CD14-positive monocyte (primary cell): ENCODE data around the gene FBXO10. TPM values are rescaled to one million over a fixed set of nuclear protein-coding genes. Genes with fewer than 3 reads are reported as not detected.

Experiments
- DNase-seq, 3 donors: peaks; one replicate each; pipeline ENCODE4 v3.0.0-alpha.2; 2011 to 2022
- H2AFZ ChIP-seq: 2 replicates; pipeline ENCODE4 v1.6.0; 2012; ENCODE audit warnings: mild to moderate bottlenecking, low read depth, low read length, inconsistent platforms; ENCODE audit not compliant: insufficient read depth, poor library complexity, severe bottlenecking
- H3K27ac ChIP-seq, 2 donors: 1 replicate in 1 of 2; 2 replicates in 1 of 2; pipeline ENCODE4 v1.5.1; 2012 to 2013; ENCODE audit warnings: low read length in 2 of 2, control low read depth in 1 of 2, inconsistent platforms in 1 of 2, low read depth in 1 of 2, mild to moderate bottlenecking in 1 of 2
- H3K27me3 ChIP-seq, 2 donors: one replicate each; pipeline versions ENCODE4 v1.6.0 to v1.6.1; 2011 to 2013; ENCODE audit warnings: low read length in 2 of 2; ENCODE audit not compliant: control insufficient read depth in 2 of 2, insufficient read depth in 2 of 2
- H3K36me3 ChIP-seq, 2 donors: replicated peaks in 1 of 2; 1 replicate in 1 of 2; 2 replicates in 1 of 2; pipeline versions ENCODE4 v1.5.1 to v1.6.1; 2012 to 2013; ENCODE audit warnings: low read length in 2 of 2, control low read depth in 1 of 2, inconsistent platforms in 1 of 2, mild to moderate bottlenecking in 1 of 2; ENCODE audit not compliant: insufficient read depth in 2 of 2, control insufficient read depth in 1 of 2
- H3K4me1 ChIP-seq, 2 donors: 1 replicate in 1 of 2; 2 replicates in 1 of 2; pipeline versions ENCODE4 v1.5.1 to v1.6.1; 2012 to 2013; ENCODE audit warnings: low read length in 2 of 2, control low read depth in 1 of 2, inconsistent platforms in 1 of 2, mild to moderate bottlenecking in 1 of 2, moderate library complexity in 1 of 2; ENCODE audit not compliant: insufficient read depth in 2 of 2, control insufficient read depth in 1 of 2
- H3K4me2 ChIP-seq: replicated peaks from 2 replicates; pipeline ENCODE3; 2012; ENCODE audit warnings: low read length, moderate library complexity, mild to moderate bottlenecking; ENCODE audit not compliant: poor library complexity, severe bottlenecking; ENCODE audit errors: extremely low read depth
- H3K4me3 ChIP-seq, 3 experiments: fragments of 200-600 bp in 1 of 3; sonication (generic) in 1 of 3; replicated peaks in 1 of 3; 1 replicate in 2 of 3; 2 replicates in 1 of 3; pipeline ENCODE4 v1.5.1; 2011 to 2013; ENCODE audit warnings: low read length in 3 of 3, mild to moderate bottlenecking in 3 of 3, control low read depth in 2 of 3, low read depth in 2 of 3, inconsistent platforms in 1 of 3, moderate library complexity in 1 of 3
- H3K79me2 ChIP-seq: 2 replicates; pipeline ENCODE4 v1.6.0; 2012; ENCODE audit warnings: mild to moderate bottlenecking, control low read depth, inconsistent platforms, low read length, moderate library complexity; ENCODE audit not compliant: insufficient read depth
- H3K9ac ChIP-seq: 2 replicates; pipeline ENCODE4 v1.6.0; 2017; ENCODE audit warnings: low read length, mild to moderate bottlenecking; ENCODE audit not compliant: insufficient read depth, poor library complexity, severe bottlenecking
- H3K9me3 ChIP-seq, 2 donors: replicated peaks in 1 of 2; 1 replicate in 1 of 2; 2 replicates in 1 of 2; pipeline versions ENCODE4 v1.5.1 to v1.6.1; 2012 to 2013; ENCODE audit warnings: low read length in 2 of 2, control low read depth in 1 of 2; ENCODE audit not compliant: control insufficient read depth in 1 of 2, insufficient read depth in 1 of 2
- H4K20me1 ChIP-seq: 2 replicates; pipeline ENCODE4 v1.6.0; 2012; ENCODE audit warnings: mild to moderate bottlenecking, low read length, control low read depth, moderate library complexity; ENCODE audit not compliant: insufficient read depth
- H3K27ac Mint-ChIP-seq, 7 donors: one replicate each; pipeline ENCODE4 v1.8.0; 2020; ENCODE audit warnings: mild to moderate bottlenecking in 7 of 7, mixed read lengths in 7 of 7, moderate library complexity in 6 of 7, inconsistent platforms in 2 of 7
- H3K27me3 Mint-ChIP-seq, 3 donors: one replicate each; pipeline ENCODE4 v1.8.0; 2021 to 2022; ENCODE audit warnings: low read depth in 3 of 3, mild to moderate bottlenecking in 3 of 3, mixed read lengths in 3 of 3, moderate library complexity in 3 of 3, inconsistent platforms in 1 of 3
- H3K36me3 Mint-ChIP-seq, 2 donors: one replicate each; pipeline ENCODE4 v1.8.0; 2020; ENCODE audit warnings: mixed read lengths in 2 of 2, inconsistent platforms in 1 of 2, mild to moderate bottlenecking in 1 of 2
- H3K4me1 Mint-ChIP-seq: one replicate; pipeline ENCODE4 v1.8.0; 2020; ENCODE audit warnings: mild to moderate bottlenecking, mixed read lengths
- H3K4me3 Mint-ChIP-seq, 2 donors: one replicate each; pipeline ENCODE4 v1.8.0; 2020; ENCODE audit warnings: mild to moderate bottlenecking in 2 of 2, mixed read lengths in 2 of 2, moderate library complexity in 1 of 2
- H3K9me3 Mint-ChIP-seq, 7 donors: one replicate each; pipeline ENCODE4 v1.8.0; 2020 to 2022; ENCODE audit warnings: mixed read lengths in 7 of 7, mild to moderate bottlenecking in 6 of 7, moderate library complexity in 6 of 7, inconsistent platforms in 2 of 7
- WGBS: methylation state at CpG from one replicate; pipeline ENCODE4 v1.1.5; 2013; ENCODE audit warnings: missing lambda C conversion rate; ENCODE audit not compliant: insufficient coverage; 5-methylcytosine and 5-hydroxymethylcytosine counted together
- intact Hi-C, 2 donors: fragments of 100-400 bp; cut with micrococcal nuclease; formaldehyde crosslinking; loops; one replicate each; pipeline versions ENCODE4 v1.15.0 to v1.15.1; 2023
- polyA plus RNA-seq, 3 donors: library from polyadenylated mRNA; depleted of rRNA in 1 of 3; unstranded in 2 of 3; stranded (reverse) in 1 of 3; fragments of 300-500 nt in 2 of 3; fragments of >200 nt in 1 of 3; fragmentation: Illumina TruSeq in 2 of 3; gene quantifications; 1 replicate in 2 of 3; 2 replicates in 1 of 3; pipeline ENCODE4 v1.2.3, GENCODE V29; 2012 to 2021
- TF ChIP-seq, protein P1 (sequence below): fragments of 200-600 bp; IDR thresholded peaks from one replicate; pipeline ENCODE4 v1.8.0; 2022; ENCODE audit warnings: antibody characterized with exemption, mild to moderate bottlenecking

FBXO10 gene
- polyA plus RNA-seq, 3 donors = 0.08 to 1.5 TPM; not detected in 1

DNA sequence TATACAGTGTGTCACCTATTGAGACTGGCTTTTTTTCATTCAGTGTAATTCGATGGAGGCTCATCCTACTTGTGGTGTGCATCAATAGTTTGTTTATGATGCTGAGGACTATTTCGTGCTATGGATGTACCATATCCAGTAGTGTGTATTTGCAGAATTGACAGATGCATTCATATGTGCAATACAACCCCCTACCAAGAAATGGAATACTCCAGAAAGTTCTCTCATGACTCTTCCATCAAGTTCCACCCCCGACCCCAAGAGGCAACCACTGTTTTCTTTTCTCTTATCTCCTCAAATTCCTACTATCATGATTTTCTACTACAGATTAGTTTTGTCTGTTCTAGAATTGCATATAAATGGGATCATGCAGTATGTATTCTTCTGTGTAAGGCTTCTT is 21.9 kb downstream of the FBXO10 start:
- H3K9me3 ChIP-seq = no peaks in the 10 kb centered on the region
- H3K27me3 ChIP-seq = no peaks in the 10 kb centered on the region
- no peak overlapping the region for H3K27ac ChIP-seq
- H3K9ac ChIP-seq = no peak overlapping the region
- Mint-ChIP-seq H3K27me3 (peaks cover 0 to 2% (median 0%) of the 10 kb centered on the region in 3 donors), H3K4me3 (no peak overlapping the region), H3K27ac (no peak overlapping the region), H3K36me3 (no peaks in the 10 kb centered on the region), H3K4me1 (no peaks in the 10 kb centered on the region), H3K9me3 (peaks cover 0 to 2% (median 0%) of the 10 kb centered on the region in 7 donors)
- no peaks in the 10 kb centered on the region for H3K36me3 ChIP-seq
- no peaks in the 10 kb centered on the region for H4K20me1 ChIP-seq
- no peak overlapping the region for H3K4me3 ChIP-seq
- DNase-seq = no peak
- no peak overlapping the region for H3K4me2 ChIP-seq
- no peak overlapping the region for H2AFZ ChIP-seq
- TF ChIP-seq, protein P1, sequence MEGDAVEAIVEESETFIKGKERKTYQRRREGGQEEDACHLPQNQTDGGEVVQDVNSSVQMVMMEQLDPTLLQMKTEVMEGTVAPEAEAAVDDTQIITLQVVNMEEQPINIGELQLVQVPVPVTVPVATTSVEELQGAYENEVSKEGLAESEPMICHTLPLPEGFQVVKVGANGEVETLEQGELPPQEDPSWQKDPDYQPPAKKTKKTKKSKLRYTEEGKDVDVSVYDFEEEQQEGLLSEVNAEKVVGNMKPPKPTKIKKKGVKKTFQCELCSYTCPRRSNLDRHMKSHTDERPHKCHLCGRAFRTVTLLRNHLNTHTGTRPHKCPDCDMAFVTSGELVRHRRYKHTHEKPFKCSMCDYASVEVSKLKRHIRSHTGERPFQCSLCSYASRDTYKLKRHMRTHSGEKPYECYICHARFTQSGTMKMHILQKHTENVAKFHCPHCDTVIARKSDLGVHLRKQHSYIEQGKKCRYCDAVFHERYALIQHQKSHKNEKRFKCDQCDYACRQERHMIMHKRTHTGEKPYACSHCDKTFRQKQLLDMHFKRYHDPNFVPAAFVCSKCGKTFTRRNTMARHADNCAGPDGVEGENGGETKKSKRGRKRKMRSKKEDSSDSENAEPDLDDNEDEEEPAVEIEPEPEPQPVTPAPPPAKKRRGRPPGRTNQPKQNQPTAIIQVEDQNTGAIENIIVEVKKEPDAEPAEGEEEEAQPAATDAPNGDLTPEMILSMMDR = no peak
- intact Hi-C loops = loop anchor here in 1 of 2 donors (5.0 kb wide), 1 partner anchor 48 kb away; no protein-coding TSS in a partner anchor
- H3K4me1 ChIP-seq = no peaks in the 10 kb centered on the region
- no CpG with 5 or more reads among the region's 3 CpGs for WGBS
- H3K79me2 ChIP-seq = no peaks in the 10 kb centered on the region

GRCh38 chr9:37551888-37552287 is 24.3 kb downstream of the FBXO10 start:
- Histone ChIP-seq H2AFZ (no peak overlapping the region), H3K79me2 (no peaks in the 10 kb centered on the region), H4K20me1 (no peaks in the 10 kb centered on the region), H3K27me3 (no peaks in the 10 kb centered on the region), H3K4me2 (no peak overlapping the region), H3K27ac (no peak overlapping the region), H3K4me3 (no peak overlapping the region), H3K9me3 (no peaks in the 10 kb centered on the region), H3K36me3 (no peaks in the 10 kb centered on the region), H3K4me1 (no peaks in the 10 kb centered on the region), H3K9ac (no peak overlapping the region)
- TF ChIP-seq, protein P1 = no peak
- intact Hi-C loops = loop anchor here in 1 of 2 donors (5.0 kb wide), 1 partner anchor 50 kb away; no protein-coding TSS in a partner anchor
- 100% methylated on average over 1 of the region's 2 CpGs for WGBS
- H3K27me3 Mint-ChIP-seq = peaks cover 0 to 2% (median 2%) of the 10 kb centered on the region in 3 donors
- no peak overlapping the region for H3K4me3 Mint-ChIP-seq
- no peak for DNase-seq
- H3K36me3 Mint-ChIP-seq = no peaks in the 10 kb centered on the region
- peaks cover 0 to 3% (median 0%) of the 10 kb centered on the region in 7 donors for H3K9me3 Mint-ChIP-seq
- H3K27ac Mint-ChIP-seq = peak overlapping the region in 1 of 7 donors; percentile 44
- H3K4me1 Mint-ChIP-seq = no peaks in the 10 kb centered on the region
